SU-DHL-6 (cell line): ENCODE data around the gene IMPG2.

Experiments used
- H2AFZ ChIP-seq: fragments of 200-600 bp; sonication (generic); 2 replicates; pipeline ENCODE4 v1.6.1; 2014; ENCODE audit warnings: low read depth, mild to moderate bottlenecking, moderate library complexity, mixed read lengths, antibody characterized with exemption, low read length; ENCODE audit not compliant: severe bottlenecking
- H3F3A ChIP-seq: fragments of 200-600 bp; shearing (Covaris generic); 2 replicates; pipeline ENCODE4 v1.6.0; 2016; ENCODE audit warnings: antibody characterized with exemption, mild to moderate bottlenecking; ENCODE audit not compliant: insufficient read depth
- H3K27ac ChIP-seq: fragments of 200-600 bp; sonication (generic); 2 replicates; pipeline ENCODE4 v1.5.1; 2016; ENCODE audit warnings: low read depth, mild to moderate bottlenecking, low read length, moderate library complexity, mixed read lengths
- H3K27me3 ChIP-seq: fragments of 200-600 bp; sonication (generic), shearing (Covaris generic); 2 replicates; pipeline ENCODE4 v1.6.0; 2014; ENCODE audit warnings: mild to moderate bottlenecking, low read length
- H3K36me3 ChIP-seq: fragments of 200-600 bp; sonication (generic); 2 replicates; pipeline ENCODE4 v1.6.1; 2014; ENCODE audit warnings: mild to moderate bottlenecking, low read length, mixed read lengths
- H3K4me2 ChIP-seq: fragments of 300-600, 200-600 bp; shearing (Covaris generic), sonication (generic); 2 replicates; pipeline ENCODE4 v1.6.0; 2014; ENCODE audit warnings: low read length, low read depth, mild to moderate bottlenecking; ENCODE audit not compliant: poor library complexity, severe bottlenecking
- H3K4me3 ChIP-seq: fragments of 200-600 bp; sonication (generic); 2 replicates; pipeline ENCODE4 v1.5.1; 2014; ENCODE audit warnings: antibody characterized with exemption, low read length, mild to moderate bottlenecking, mixed read lengths; ENCODE audit not compliant: insufficient read depth, poor library complexity, severe bottlenecking
- H3K79me2 ChIP-seq: fragments of 200-600 bp; sonication (generic); 2 replicates; pipeline ENCODE4 v1.6.1; 2014; ENCODE audit warnings: mild to moderate bottlenecking, low read length, moderate library complexity; ENCODE audit not compliant: insufficient read depth
- H3K9ac ChIP-seq: fragments of 200-600 bp; sonication (generic); 2 replicates; pipeline ENCODE4 v1.7.0; 2014; ENCODE audit warnings: mild to moderate bottlenecking, low read length
- H3K9me2 ChIP-seq: fragments of 200-600 bp; sonication (generic); replicated peaks from 2 replicates; pipeline ENCODE4 v1.6.1; 2014; ENCODE audit warnings: low read length; ENCODE audit not compliant: insufficient read depth
- H3K9me3 ChIP-seq: fragments of 200-600 bp; sonication (generic); 2 replicates; pipeline ENCODE4 v1.6.1; 2014; ENCODE audit warnings: low read length, mixed read lengths; ENCODE audit not compliant: insufficient read depth
- H4K20me1 ChIP-seq: fragments of 200-600 bp; sonication (generic); 2 replicates; pipeline ENCODE4 v1.6.1; 2014; ENCODE audit warnings: low read depth, mild to moderate bottlenecking, antibody characterized with exemption, low read length, moderate library complexity, mixed read lengths
- EZH2phosphoT487 ChIP-seq: fragments of 200-600 bp; sonication (generic), shearing (Covaris generic); conservative IDR thresholded peaks from 2 replicates; pipeline ENCODE4 v1.6.1; 2018; ENCODE audit warnings: mild to moderate bottlenecking, antibody characterized with exemption, low read length, moderate library complexity, mixed read lengths
- TF ChIP-seq, protein P1 (sequence below): fragments of 200-600 bp; sonication (generic); IDR thresholded peaks from one replicate; pipeline ENCODE4 v1.5.1; 2017; ENCODE audit warnings: antibody characterized with exemption, mild to moderate bottlenecking, low read length, moderate library complexity; ENCODE audit not compliant: insufficient read depth, poor library complexity, severe bottlenecking

Gene IMPG2

DNA sequence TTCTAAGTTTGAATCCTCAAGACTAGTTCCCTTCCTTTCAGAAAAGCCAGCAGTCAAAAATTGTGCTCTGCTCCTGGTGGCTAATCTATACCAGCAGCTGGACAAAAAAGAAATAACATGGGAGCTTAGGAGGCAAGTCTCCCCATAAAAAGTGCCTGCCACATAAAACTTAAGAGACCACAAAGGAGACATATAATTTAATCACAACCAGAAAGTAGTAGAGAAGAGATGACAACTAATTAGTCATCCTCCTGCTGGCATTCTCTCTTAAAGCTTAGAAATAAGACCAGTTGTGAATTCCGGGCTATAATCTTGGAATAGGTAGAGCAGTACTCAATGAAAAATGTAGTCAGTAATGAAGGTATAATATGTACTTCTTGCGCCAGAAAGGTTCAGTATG is 20.2 kb upstream of the IMPG2 start:
- no peaks in the 10 kb centered on the region for H3F3A ChIP-seq
- no peak overlapping the region for H3K9ac ChIP-seq
- H3K36me3 ChIP-seq = peaks cover 2% of the 10 kb centered on the region; the same call in 1 of the 2 replicates
- H3K79me2 ChIP-seq = no peaks in the 10 kb centered on the region
- TF ChIP-seq, protein P1, sequence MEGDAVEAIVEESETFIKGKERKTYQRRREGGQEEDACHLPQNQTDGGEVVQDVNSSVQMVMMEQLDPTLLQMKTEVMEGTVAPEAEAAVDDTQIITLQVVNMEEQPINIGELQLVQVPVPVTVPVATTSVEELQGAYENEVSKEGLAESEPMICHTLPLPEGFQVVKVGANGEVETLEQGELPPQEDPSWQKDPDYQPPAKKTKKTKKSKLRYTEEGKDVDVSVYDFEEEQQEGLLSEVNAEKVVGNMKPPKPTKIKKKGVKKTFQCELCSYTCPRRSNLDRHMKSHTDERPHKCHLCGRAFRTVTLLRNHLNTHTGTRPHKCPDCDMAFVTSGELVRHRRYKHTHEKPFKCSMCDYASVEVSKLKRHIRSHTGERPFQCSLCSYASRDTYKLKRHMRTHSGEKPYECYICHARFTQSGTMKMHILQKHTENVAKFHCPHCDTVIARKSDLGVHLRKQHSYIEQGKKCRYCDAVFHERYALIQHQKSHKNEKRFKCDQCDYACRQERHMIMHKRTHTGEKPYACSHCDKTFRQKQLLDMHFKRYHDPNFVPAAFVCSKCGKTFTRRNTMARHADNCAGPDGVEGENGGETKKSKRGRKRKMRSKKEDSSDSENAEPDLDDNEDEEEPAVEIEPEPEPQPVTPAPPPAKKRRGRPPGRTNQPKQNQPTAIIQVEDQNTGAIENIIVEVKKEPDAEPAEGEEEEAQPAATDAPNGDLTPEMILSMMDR = no peak
- TF ChIP-seq EZH2phosphoT487 = no peak
- no peak overlapping the region for H3K27ac ChIP-seq
- no peaks in the 10 kb centered on the region for H3K27me3 ChIP-seq
- no peak overlapping the region for H3K4me3 ChIP-seq
- H4K20me1 ChIP-seq = no peaks in the 10 kb centered on the region
- H3K9me2 ChIP-seq = no peaks in the 10 kb centered on the region
- no peak overlapping the region for H2AFZ ChIP-seq
- H3K4me2 ChIP-seq = no peak overlapping the region
- no peaks in the 10 kb centered on the region for H3K9me3 ChIP-seq

DNA sequence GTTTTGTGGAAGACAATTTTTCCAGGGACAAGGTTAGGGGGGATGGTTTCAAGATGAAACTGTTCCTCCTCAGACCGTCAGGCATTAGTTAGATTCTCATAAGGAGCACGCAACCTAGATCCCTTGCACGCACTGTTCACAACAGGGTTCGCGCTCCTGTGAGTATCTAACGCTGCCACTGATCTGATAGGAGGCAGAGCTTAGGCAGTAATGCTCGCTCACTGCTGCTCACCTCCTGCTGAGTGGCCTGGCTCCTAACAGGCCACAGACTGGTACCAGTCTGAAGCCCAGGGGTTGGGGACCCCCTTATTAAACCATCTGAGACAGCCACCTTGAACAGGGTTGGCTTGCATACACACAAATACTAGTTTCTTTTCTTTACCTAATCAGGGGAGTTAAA is 13.5 kb upstream of the IMPG2 start:
- H3K27me3 ChIP-seq = no peaks in the 10 kb centered on the region
- no peak overlapping the region for H3K9ac ChIP-seq
- no peak overlapping the region for H3K4me2 ChIP-seq
- H2AFZ ChIP-seq = no peak overlapping the region
- H3K36me3 ChIP-seq = peaks cover 6% of the 10 kb centered on the region; the same call in 1 of the 2 replicates
- H3F3A ChIP-seq = no peaks in the 10 kb centered on the region
- no peak for TF ChIP-seq EZH2phosphoT487
- TF ChIP-seq, protein P1 = no peak
- no peaks in the 10 kb centered on the region for H3K79me2 ChIP-seq
- H3K27ac ChIP-seq = no peak overlapping the region
- H3K4me3 ChIP-seq = no peak overlapping the region
- no peaks in the 10 kb centered on the region for H4K20me1 ChIP-seq
- H3K9me2 ChIP-seq = no peaks in the 10 kb centered on the region
- no peaks in the 10 kb centered on the region for H3K9me3 ChIP-seq

DNA sequence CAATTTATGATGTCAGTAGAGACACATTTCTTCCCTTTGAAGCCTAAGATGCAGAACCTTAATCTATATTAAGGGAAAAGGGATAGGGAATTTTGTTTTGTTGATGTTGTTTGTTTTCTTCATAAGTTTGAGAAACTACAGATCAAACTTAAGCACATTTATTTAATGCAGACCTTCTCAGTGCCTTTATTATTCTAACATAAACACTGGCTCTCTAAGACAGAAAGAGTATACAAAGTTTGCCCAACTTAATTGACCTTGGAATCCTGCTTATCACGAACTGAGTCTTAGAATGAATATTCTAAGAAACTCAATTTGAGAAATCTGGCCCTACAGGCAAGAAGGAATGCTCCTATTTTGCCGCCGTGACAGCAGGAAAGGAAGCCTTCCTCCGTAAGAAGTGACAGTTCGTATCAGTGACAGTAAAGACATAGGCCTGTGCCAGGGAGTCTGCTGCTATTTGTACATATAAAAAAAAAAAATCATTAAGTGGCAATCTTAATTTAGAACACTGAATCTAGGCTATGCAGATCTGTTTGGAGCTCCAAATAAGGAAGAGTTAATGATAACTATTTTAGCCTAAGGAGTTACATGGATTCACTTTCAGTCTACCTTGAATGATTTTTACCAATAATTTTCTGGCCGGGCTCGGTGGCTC is 8.8 kb upstream of the IMPG2 start:
- H3K79me2 ChIP-seq = no peaks in the 10 kb centered on the region
- H3K27me3 ChIP-seq = no peaks in the 10 kb centered on the region
- peaks cover 17% of the 10 kb centered on the region; the same call in 1 of the 2 replicates for H3K36me3 ChIP-seq
- no peaks in the 10 kb centered on the region for H3K9me2 ChIP-seq
- no peak overlapping the region for H2AFZ ChIP-seq
- no peaks in the 10 kb centered on the region for H4K20me1 ChIP-seq
- no peak overlapping the region for H3K9ac ChIP-seq
- H3K9me3 ChIP-seq = no peaks in the 10 kb centered on the region
- H3K27ac ChIP-seq = no peak overlapping the region
- TF ChIP-seq, protein P1 = no peak
- no peak overlapping the region for H3K4me3 ChIP-seq
- H3F3A ChIP-seq = no peaks in the 10 kb centered on the region
- H3K4me2 ChIP-seq = no peak overlapping the region
